OCI-LY3 (cell line): ENCODE results near the gene HHAT.

Experiments
- EZH2phosphoT487 ChIP-seq: fragments of 200-600 bp; shearing (Covaris generic); IDR thresholded peaks from 2 replicates; pipeline ENCODE4 v1.6.1; 2018; ENCODE audit warnings: antibody characterized with exemption, mixed run types, low read depth
- TF ChIP-seq, protein P1 (sequence below): fragments of 200-600, 300-600 bp; sonication (generic); IDR thresholded peaks from 2 replicates; pipeline ENCODE4 v1.5.1; 2014; ENCODE audit warnings: antibody characterized with exemption, low read length, low read depth

- TF ChIP-seq, protein P1, sequence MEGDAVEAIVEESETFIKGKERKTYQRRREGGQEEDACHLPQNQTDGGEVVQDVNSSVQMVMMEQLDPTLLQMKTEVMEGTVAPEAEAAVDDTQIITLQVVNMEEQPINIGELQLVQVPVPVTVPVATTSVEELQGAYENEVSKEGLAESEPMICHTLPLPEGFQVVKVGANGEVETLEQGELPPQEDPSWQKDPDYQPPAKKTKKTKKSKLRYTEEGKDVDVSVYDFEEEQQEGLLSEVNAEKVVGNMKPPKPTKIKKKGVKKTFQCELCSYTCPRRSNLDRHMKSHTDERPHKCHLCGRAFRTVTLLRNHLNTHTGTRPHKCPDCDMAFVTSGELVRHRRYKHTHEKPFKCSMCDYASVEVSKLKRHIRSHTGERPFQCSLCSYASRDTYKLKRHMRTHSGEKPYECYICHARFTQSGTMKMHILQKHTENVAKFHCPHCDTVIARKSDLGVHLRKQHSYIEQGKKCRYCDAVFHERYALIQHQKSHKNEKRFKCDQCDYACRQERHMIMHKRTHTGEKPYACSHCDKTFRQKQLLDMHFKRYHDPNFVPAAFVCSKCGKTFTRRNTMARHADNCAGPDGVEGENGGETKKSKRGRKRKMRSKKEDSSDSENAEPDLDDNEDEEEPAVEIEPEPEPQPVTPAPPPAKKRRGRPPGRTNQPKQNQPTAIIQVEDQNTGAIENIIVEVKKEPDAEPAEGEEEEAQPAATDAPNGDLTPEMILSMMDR: no peak
- no peak for TF ChIP-seq EZH2phosphoT487
Observed at GRCh38 chr1:210321552-210321951, 7.2 kb upstream of the HHAT start.
